NCI-H2171 (cell line): ENCODE results near the gene GNAT3.
A peak's percentile ranks its signal among the peaks of the same experiment; 100 is the strongest.

Experiments used
- DNase-seq: peaks from one replicate; lab custom pipeline; 2025; lab: John Stamatoyannopoulos, UW

GNAT3 gene

DNA sequence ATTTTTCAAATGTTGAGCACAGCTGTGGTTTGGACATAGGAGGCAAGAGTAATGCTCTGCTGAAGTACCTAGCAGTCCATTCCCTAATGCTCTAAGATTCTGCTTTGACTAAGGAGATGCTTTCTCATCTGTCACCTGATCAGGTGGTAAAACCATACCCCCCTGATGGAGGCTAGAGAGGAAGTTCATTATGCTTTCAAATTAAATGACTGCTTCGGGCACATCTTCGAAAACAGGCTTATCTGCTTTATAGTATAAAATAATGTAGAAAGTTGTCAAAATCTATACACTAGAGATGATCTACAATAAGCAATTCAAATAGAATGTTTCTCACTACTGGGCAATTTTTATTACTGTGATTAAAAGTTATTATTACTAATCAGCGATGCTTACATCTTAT is at the start of gene GNAT3:
TSS of gene GNAT3 (minus strand) at position 101 of the 400 bp plus-strand sequence. CDS start 138 bp downstream, outside the sequence.
- no peak for DNase-seq

GRCh38 chr7:80558116-80558515 is 46.3 kb upstream of the GNAT3 start:
- no peak for DNase-seq

DNA sequence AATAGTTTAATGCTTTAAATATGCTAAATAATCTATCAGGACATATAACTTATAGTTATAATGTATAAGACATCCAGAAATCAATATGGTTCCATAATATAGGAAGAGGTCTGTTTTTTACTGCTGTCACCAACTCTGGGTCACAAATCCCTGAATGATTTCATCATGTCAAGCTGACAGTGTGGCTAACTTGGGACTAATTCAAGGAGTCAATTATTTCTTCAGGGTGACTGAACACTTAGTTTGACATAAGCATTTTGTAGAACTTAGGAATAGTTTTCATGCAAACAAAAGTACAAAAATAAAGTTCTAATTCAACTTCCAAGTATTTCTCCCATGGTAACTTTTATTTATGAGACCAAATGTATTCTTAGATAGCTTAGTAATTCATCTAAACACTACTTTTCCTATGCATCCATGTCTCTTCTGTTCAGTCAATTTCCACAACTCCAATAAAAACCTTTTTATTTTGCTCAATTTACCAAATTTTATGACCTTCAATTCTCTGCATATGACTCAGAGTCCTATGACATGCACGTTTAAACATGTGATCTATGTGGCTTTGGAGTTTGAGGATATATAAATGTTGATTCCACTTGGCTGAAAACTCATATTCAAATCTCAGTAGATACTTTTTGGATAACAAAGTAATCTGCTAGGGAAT is 40.3 kb upstream of the GNAT3 start:
- no peak for DNase-seq

DNA sequence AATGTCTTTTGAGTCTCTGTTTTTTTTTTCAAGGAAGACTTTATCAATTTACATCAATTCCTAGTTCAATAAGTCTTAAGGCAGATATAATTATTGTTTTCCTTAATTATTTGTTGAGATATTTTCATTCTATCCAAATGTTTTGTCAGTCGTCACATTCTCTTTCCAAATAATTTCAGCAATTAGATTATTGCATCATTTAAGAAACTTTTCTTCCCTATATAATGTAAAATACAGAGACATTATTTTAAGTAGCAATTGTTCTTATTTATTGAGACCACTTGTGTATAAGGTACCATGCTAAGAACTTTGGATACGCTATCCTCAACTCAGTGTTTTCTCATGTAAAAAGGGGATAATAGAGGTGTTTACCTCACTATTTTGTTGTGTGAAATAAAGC is 38.1 kb upstream of the GNAT3 start:
- DNase-seq, result no peak

DNA sequence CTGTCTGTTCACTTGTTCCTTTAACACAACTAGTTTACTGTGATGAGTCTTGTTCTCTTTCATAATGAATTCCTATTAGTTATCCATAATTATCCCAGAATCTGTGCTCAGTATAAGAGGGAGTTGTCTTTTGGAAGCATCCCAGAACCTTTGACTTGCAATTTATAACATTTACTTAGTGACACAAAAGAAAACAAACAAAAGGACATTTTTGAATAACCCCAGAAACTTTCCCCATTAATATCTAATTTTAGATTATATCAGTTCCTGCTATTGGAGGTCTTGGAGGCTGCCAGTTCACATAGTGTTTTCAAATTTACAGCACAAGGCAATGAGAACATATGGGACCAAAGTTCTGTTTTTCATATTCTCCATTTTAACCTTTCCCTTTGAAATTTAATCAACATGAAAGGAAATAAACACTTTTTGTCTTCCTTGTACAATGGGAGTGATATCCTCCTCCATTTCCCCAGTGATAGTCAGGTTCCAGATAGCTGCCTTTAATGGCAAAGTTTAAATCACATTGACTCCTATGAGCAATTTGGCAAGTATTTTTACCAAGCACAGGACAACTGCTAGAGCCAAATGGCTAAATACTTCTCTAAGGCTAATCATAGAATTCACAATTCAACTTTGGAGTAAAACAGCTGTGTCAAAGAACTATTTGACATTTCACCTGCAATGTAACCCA is 37.1 kb upstream of the GNAT3 start:
- no peak for DNase-seq

GRCh38 chr7:80542398-80542797 is 30.5 kb upstream of the GNAT3 start:
- no peak for DNase-seq

GRCh38 chr7:80540836-80541235 is 29.0 kb upstream of the GNAT3 start:
- no peak for DNase-seq

- no peak for DNase-seq
Measured at GRCh38 chr7:80537091-80537490, 25.2 kb upstream of the GNAT3 start.

- DNase-seq, result no peak
Measured at GRCh38 chr7:80536426-80536825, 24.6 kb upstream of the GNAT3 start.

GRCh38 chr7:80533287-80533686 is 21.4 kb upstream of the GNAT3 start:
- no peak for DNase-seq

DNA sequence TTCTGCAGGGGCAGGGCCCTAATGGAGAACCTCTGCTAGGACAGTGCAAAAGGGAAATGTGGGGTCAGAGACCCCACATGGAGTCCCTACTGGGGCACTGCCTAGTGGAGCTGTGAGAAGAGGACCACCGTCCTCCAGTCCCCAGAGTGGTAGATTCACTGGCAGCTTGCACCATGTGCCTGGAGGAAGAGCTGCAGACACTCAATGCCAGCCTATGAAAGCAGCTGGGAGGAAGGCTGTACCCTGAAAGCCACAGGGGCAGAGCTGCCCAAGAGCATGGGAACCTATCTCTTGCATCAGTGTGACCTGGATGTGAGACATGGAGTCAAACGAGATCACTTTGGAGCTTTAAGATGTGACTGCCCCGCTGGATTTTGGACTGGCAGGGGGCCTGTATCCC is 20.3 kb upstream of the GNAT3 start:
- no peak for DNase-seq

DNA sequence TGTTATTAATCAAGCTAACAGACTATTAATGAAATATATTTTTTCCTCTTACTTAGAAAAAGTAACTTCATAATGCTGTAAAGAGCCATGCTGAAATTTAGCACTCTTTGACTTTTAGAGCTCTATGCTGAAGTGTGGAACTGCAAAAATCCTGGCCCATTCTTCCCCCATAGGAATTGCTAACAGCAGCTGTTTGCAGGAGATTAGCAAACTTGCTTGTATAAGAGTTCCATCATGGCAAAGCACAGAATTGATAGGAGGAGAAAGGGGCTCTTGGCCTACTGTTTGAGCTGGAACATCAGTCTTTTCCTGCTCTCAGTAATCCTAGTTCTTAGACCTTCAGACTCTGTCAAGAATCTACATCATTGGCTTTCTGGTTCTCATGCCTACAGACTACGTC is 18.3 kb upstream of the GNAT3 start:
- DNase-seq, result no peak

GRCh38 chr7:80529362-80529761 is 17.5 kb upstream of the GNAT3 start:
- no peak for DNase-seq

- DNase-seq, result no peak
Measured at GRCh38 chr7:80528689-80529088, 16.8 kb upstream of the GNAT3 start.

GRCh38 chr7:80526472-80526871 is 14.6 kb upstream of the GNAT3 start:
- DNase-seq, result no peak

DNA sequence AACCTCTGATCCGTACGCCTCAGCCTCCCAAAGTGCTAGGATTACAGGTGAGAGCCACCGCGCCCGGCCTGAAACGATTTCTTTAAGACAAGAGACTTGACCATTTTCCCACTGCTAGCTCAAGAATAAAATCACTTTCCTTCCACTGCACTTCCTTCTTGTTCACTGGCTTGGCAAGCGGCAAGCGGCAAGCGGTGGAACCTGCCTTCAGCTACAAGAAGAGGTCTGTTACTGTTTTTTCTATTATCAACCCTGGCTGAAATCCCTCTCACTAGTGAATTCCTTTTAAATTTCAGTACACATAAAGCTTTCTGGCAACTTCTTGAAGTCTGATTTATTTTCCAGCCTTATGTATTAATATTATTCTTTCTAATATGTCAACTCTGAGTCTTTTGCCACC is 12.8 kb upstream of the GNAT3 start:
- DNase-seq, result no peak

- no peak for DNase-seq
Measured at GRCh38 chr7:80521809-80522208, 9.9 kb upstream of the GNAT3 start.

DNA sequence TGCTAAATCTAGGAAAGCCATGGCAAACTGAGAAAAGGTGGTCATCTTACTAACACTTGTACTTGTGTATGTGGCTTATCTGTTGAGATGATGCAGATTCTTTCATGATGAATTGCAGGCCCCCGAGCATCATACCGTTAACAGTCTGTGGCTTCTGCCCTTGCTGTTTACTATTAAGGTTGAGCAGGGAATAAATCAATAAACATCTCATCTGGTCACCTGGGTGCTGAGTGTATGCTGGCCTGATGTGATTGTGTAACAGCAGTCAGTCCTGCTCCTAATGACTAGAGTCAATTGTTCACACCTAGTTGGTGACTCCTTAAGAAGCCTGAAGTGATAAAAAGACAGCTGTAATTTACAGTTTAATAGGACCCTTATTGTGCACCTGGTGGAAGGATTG is 8.3 kb upstream of the GNAT3 start:
- DNase-seq, result no peak

- DNase-seq, result no peak
Measured at GRCh38 chr7:80517282-80517747, 5.5 kb upstream of the GNAT3 start.

- no peak for DNase-seq
Measured at GRCh38 chr7:80515298-80515697, 3.4 kb upstream of the GNAT3 start.

GRCh38 chr7:80510021-80510420 is 1.8 kb downstream of the GNAT3 start:
- no peak for DNase-seq

DNA sequence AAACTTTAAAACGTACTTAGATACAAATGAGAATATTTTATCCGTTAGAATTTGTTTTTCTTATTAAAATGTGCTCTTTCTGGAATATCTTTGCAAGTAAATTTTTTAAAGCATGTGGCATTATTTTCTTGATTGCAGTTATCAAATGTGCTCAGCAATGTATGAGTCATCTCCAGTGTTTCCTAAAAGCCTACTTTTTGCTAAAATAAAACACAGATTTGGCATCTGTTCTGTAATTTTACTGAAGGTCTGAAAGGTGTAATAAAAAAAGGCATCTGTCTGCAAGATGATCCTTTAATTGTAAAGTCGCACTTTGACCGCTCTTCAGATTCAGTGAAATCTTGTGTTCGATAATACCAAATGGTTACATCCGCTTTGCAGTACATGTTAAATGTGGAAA is 3.4 kb downstream of the GNAT3 start:
- DNase-seq, result peak; percentile 12

- no peak for DNase-seq
Measured at GRCh38 chr7:80505900-80506500, 5.9 kb downstream of the GNAT3 start.
